Right atrium auricular region (tissue), 2 donors: ENCODE results near the gene OR51I1. TPM values are rescaled to one million over a fixed set of nuclear protein-coding genes. Genes with fewer than 3 reads are reported as not detected.

Experiments used
- DNase-seq: peaks from one replicate; pipeline ENCODE4 v3.0.0-alpha.2; 2019; ENCODE audit warnings: low spot score
- H3K27ac ChIP-seq, 2 donors: fragments of 200-600 bp; sonication (generic); 1 replicate in 1 of 2; 2 replicates in 1 of 2; pipeline ENCODE4 v1.5.1; 2016 to 2019
- H3K27me3 ChIP-seq, 2 donors: fragments of 200-600 bp; sonication (generic); one replicate each; pipeline versions ENCODE4 v1.5.1 to v1.6.0; 2017 to 2019
- H3K36me3 ChIP-seq: fragments of 200-600 bp; sonication (generic); one replicate; pipeline ENCODE4 v1.5.1; 2016
- H3K4me1 ChIP-seq, 2 donors: fragments of 200-600 bp; sonication (generic); one replicate each; pipeline versions ENCODE4 v1.5.1 to v1.6.0; 2017 to 2019
- H3K4me3 ChIP-seq, 2 donors: fragments of 200-600 bp; sonication (generic); 1 replicate in 1 of 2; 2 replicates in 1 of 2; pipeline ENCODE4 v1.5.1; 2017 to 2019; ENCODE audit warnings: mild to moderate bottlenecking in 1 of 2, moderate library complexity in 1 of 2
- H3K9me3 ChIP-seq, 2 donors: fragments of 200-600 bp; sonication (generic); one replicate each; pipeline ENCODE4 v1.5.1; 2019
- CTCF ChIP-seq, 2 donors: fragments of 200-600 bp; sonication (generic); IDR thresholded peaks; one replicate each; pipeline ENCODE4 v1.5.1; 2019; ENCODE audit warnings: antibody characterized with exemption in 2 of 2
- total RNA-seq, 2 donors: library from RNA; depleted of rRNA; stranded (reverse); fragments of >200 nt; gene quantifications; one replicate each; pipeline ENCODE4 v1.1.0, GENCODE V29; 2016

Gene OR51I1
- total RNA-seq, 2 donors from 2014 or later = not detected

- Histone ChIP-seq H3K4me1 (no peaks in the 10 kb centered on the region), H3K4me3 (no peak overlapping the region), H3K9me3 (no peaks in the 10 kb centered on the region), H3K36me3 (no peaks in the 10 kb centered on the region), H3K27me3 (no peaks in the 10 kb centered on the region), H3K27ac (no peak overlapping the region)
- TF ChIP-seq CTCF (IDR thresholded peaks at IDR 0.05) = no peak
- no peak for DNase-seq
These were observed 36.1 kb downstream of the OR51I1 start for GRCh38 chr11:5405173-5405572.

GRCh38 chr11:5398936-5399335, 42.4 kb downstream of the OR51I1 start:
- Histone ChIP-seq H3K27me3 (no peaks in the 10 kb centered on the region), H3K9me3 (no peaks in the 10 kb centered on the region), H3K27ac (no peak overlapping the region), H3K4me1 (no peaks in the 10 kb centered on the region), H3K4me3 (no peak overlapping the region), H3K36me3 (no peaks in the 10 kb centered on the region)
- DNase-seq = no peak
- TF ChIP-seq CTCF (IDR thresholded peaks at IDR 0.05) = no peak

GRCh38 chr11:5394091-5394490, 47.2 kb downstream of the OR51I1 start:
- Histone ChIP-seq H3K9me3 (no peaks in the 10 kb centered on the region), H3K4me3 (no peak overlapping the region), H3K27ac (no peak overlapping the region), H3K27me3 (no peaks in the 10 kb centered on the region), H3K36me3 (no peaks in the 10 kb centered on the region), H3K4me1 (no peaks in the 10 kb centered on the region)
- TF ChIP-seq CTCF (IDR thresholded peaks at IDR 0.05) = no peak
- DNase-seq = no peak

Other genes with a start within 250 kb of the OR51I1 start
- not detected for gene OR51V1, start 240.8 kb downstream of the OR51I1 start, total RNA-seq
- 1,000 to 10,000 TPM; 1,514 to 1,650 TPM for gene HBB, start 214.4 kb downstream of the OR51I1 start, total RNA-seq
- 1 to 10 TPM; 2.1 to 2.4 TPM for gene HBD, start 207.0 kb downstream of the OR51I1 start, total RNA-seq
- not detected for gene HBG1, start 191.7 kb downstream of the OR51I1 start, total RNA-seq
- under 1 TPM in 1 of 2 donors, not detected in 1; 0.90 TPM for gene HBG2, start 186.7 kb downstream of the OR51I1 start, total RNA-seq
- gene HBE1, start 171.6 kb downstream of the OR51I1 start, total RNA-seq = not detected
- not detected for gene OR51B4, start 139.6 kb downstream of the OR51I1 start, total RNA-seq
- gene OR51B2, start 117.2 kb downstream of the OR51I1 start, total RNA-seq = not detected
- not detected for gene OR51B5, start 98.0 kb downstream of the OR51I1 start, total RNA-seq
- gene OR51B6, start 90.0 kb downstream of the OR51I1 start, total RNA-seq = not detected
- not detected for gene OR51M1, start 57.7 kb downstream of the OR51I1 start, total RNA-seq
- not detected for gene OR51Q1, start 19.4 kb downstream of the OR51I1 start, total RNA-seq
- not detected for gene OR51I2, start 7.8 kb upstream of the OR51I1 start, total RNA-seq
- gene OR52D1, start 47.2 kb upstream of the OR51I1 start, total RNA-seq = not detected
- gene UBQLN3, start 68.4 kb upstream of the OR51I1 start, total RNA-seq = not detected
- gene UBQLNL, start 75.2 kb upstream of the OR51I1 start, total RNA-seq = under 1 TPM in 1 of 2 donors, not detected in 1; 0.30 TPM
- not detected for gene OR52H1, start 107.0 kb upstream of the OR51I1 start, total RNA-seq
- gene OR52B6, start 139.4 kb upstream of the OR51I1 start, total RNA-seq = not detected
- gene TRIM6, start 155.1 kb upstream of the OR51I1 start, total RNA-seq = 1 to 10 TPM; 1.3 TPM
- 1 to 10 TPM; 1.4 to 3.8 TPM for gene TRIM34, start 183.5 kb upstream of the OR51I1 start, total RNA-seq
- gene TRIM5, start 243.6 kb upstream of the OR51I1 start, total RNA-seq = 10 to 100 TPM in 1 of 2 donors, 1 to 10 TPM in 1; 7.9 to 10.0 TPM
- gene TRIM22, start 248.3 kb upstream of the OR51I1 start, total RNA-seq = 10 to 100 TPM in 1 of 2 donors, 1 to 10 TPM in 1; 7.6 to 12.8 TPM